ENCODE results near the gene DYRK1A.

The DYRK1A gene

GRCh38 chr21:37384416-37384815, 17.8 kb downstream of the DYRK1A start:
- no peak for DNase-seq (ENCODE audit: low read depth)
- no peak for TF ChIP-seq CTCF (conservative IDR thresholded peaks at IDR 0.05; ENCODE audit: low read length)
- no peak overlapping the region for H3K4me3 ChIP-seq (ENCODE audit: low read length)

GRCh38 chr21:37385179-37385765, 18.7 kb downstream of the DYRK1A start:
- TF ChIP-seq CTCF (conservative IDR thresholded peaks at IDR 0.05; ENCODE audit: low read length) = no peak
- DNase-seq (ENCODE audit: low read depth) = no peak
- no peak overlapping the region for H3K4me3 ChIP-seq (ENCODE audit: low read length)

- H3K4me3 ChIP-seq (ENCODE audit: low read length) = no peak overlapping the region
- no peak for DNase-seq (ENCODE audit: low read depth)
- TF ChIP-seq CTCF (conservative IDR thresholded peaks at IDR 0.05; ENCODE audit: low read length) = no peak
These were observed 19.6 kb downstream of the DYRK1A start for GRCh38 chr21:37386151-37386550.

- TF ChIP-seq CTCF (conservative IDR thresholded peaks at IDR 0.05; ENCODE audit: low read length) = no peak
- H3K4me3 ChIP-seq (ENCODE audit: low read length) = no peak overlapping the region
- DNase-seq (ENCODE audit: low read depth) = peak; percentile 61
These were observed 22.9 kb downstream of the DYRK1A start for GRCh38 chr21:37389456-37389855.

- no peak for DNase-seq (ENCODE audit: low read depth)
- no peak overlapping the region for H3K4me3 ChIP-seq (ENCODE audit: low read length)
- TF ChIP-seq CTCF (conservative IDR thresholded peaks at IDR 0.05; ENCODE audit: low read length) = no peak
These were observed 25.1 kb downstream of the DYRK1A start for GRCh38 chr21:37391666-37392065.

- H3K4me3 ChIP-seq (ENCODE audit: low read length) = no peak overlapping the region
- no peak for TF ChIP-seq CTCF (conservative IDR thresholded peaks at IDR 0.05; ENCODE audit: low read length)
- DNase-seq (ENCODE audit: low read depth) = no peak
These were observed 25.9 kb downstream of the DYRK1A start for GRCh38 chr21:37392441-37392840.

- no peak for DNase-seq (ENCODE audit: low read depth)
- H3K4me3 ChIP-seq (ENCODE audit: low read length) = no peak overlapping the region
- TF ChIP-seq CTCF (conservative IDR thresholded peaks at IDR 0.05; ENCODE audit: low read length) = no peak
These were observed 26.5 kb downstream of the DYRK1A start for GRCh38 chr21:37393030-37393429.
